Activated naive CD4-positive, alpha-beta T cell treated with anti-CD3 and anti-CD28 coated beads for 36 hours (primary cell): Measurements from ENCODE around the gene TYR. TPM values are rescaled to one million over a fixed set of nuclear protein-coding genes. Genes with fewer than 3 reads are reported as not detected.
"Not testable (repeated sequence)": the region's sequence is repeated elsewhere in the genome, so short reads cannot be mapped to it uniquely, and the experiment has no call there.

Experiments used
- CTCF ChIA-PET: fragments of 350-600 bp; sonication (Branson Sonifier 250); formaldehyde crosslinking; loops from one replicate; lab custom pipeline; 2021; ENCODE audit warnings: antibody characterized with exemption; lab: Charles Lee
- DNase-seq: peaks from one replicate; pipeline ENCODE4 v3.0.0-alpha.2; 2020
- H3K27ac Mint-ChIP-seq: one replicate; pipeline ENCODE4 v1.8.0; 2021; ENCODE audit warnings: mild to moderate bottlenecking, mixed read lengths
- H3K27me3 Mint-ChIP-seq: one replicate; pipeline ENCODE4 v1.8.0; 2021; ENCODE audit warnings: low read depth, mixed read lengths
- H3K36me3 Mint-ChIP-seq: one replicate; pipeline ENCODE4 v1.8.0; 2021; ENCODE audit warnings: low read depth, mixed read lengths
- H3K4me1 Mint-ChIP-seq: one replicate; pipeline ENCODE4 v1.8.0; 2021; ENCODE audit warnings: low read depth, mixed read lengths
- H3K4me3 Mint-ChIP-seq: one replicate; pipeline ENCODE4 v1.8.0; 2021; ENCODE audit warnings: mild to moderate bottlenecking, moderate library complexity, mixed read lengths
- H3K9me3 Mint-ChIP-seq: one replicate; pipeline ENCODE4 v1.8.0; 2021; ENCODE audit warnings: mixed read lengths
- intact Hi-C: fragments of 100-400 bp; cut with micrococcal nuclease; formaldehyde crosslinking; loops from one replicate; pipeline ENCODE4 v1.15.1; 2023
- total RNA-seq, 2 experiments: library from RNA; stranded (reverse); gene quantifications; one replicate each; pipeline ENCODE4 v1.2.3, GENCODE V29; 2021

TYR gene
- total RNA-seq, 2 experiments from 2014 or later = not detected

GRCh38 chr11:89333704-89334103, 156.0 kb downstream of the TYR start:
- intact Hi-C loops = loop anchor here (5.0 to 10.0 kb wide), 2 partner anchors 74 to 781 kb away; no protein-coding TSS in a partner anchor
- CTCF ChIA-PET, H3K27ac Mint-ChIP-seq, DNase-seq, H3K4me3 Mint-ChIP-seq, H3K36me3 Mint-ChIP-seq, H3K27me3 Mint-ChIP-seq, H3K4me1 Mint-ChIP-seq, H3K9me3 Mint-ChIP-seq: not testable (repeated sequence)

GRCh38 chr11:89337100-89337650, 159.5 kb downstream of the TYR start:
- CTCF ChIA-PET, DNase-seq, H3K27me3 Mint-ChIP-seq, H3K4me3 Mint-ChIP-seq, H3K36me3 Mint-ChIP-seq, H3K4me1 Mint-ChIP-seq, H3K27ac Mint-ChIP-seq, H3K9me3 Mint-ChIP-seq: not testable (repeated sequence)
- intact Hi-C loops = loop anchor here (10.0 kb wide), 1 partner anchor 778 kb away; no protein-coding TSS in a partner anchor

GRCh38 chr11:89338073-89338472, 160.4 kb downstream of the TYR start:
- CTCF ChIA-PET, H3K4me1 Mint-ChIP-seq, DNase-seq, H3K36me3 Mint-ChIP-seq, H3K27me3 Mint-ChIP-seq, H3K4me3 Mint-ChIP-seq, H3K27ac Mint-ChIP-seq, H3K9me3 Mint-ChIP-seq: not testable (repeated sequence)
- intact Hi-C loops = loop anchor here (10.0 kb wide), 1 partner anchor 777 kb away; no protein-coding TSS in a partner anchor

- H3K4me1 Mint-ChIP-seq, H3K27ac Mint-ChIP-seq, CTCF ChIA-PET, H3K4me3 Mint-ChIP-seq, H3K36me3 Mint-ChIP-seq, intact Hi-C loops, DNase-seq, H3K27me3 Mint-ChIP-seq, H3K9me3 Mint-ChIP-seq: not testable (repeated sequence)
Observed at GRCh38 chr11:89340450-89340849, 162.8 kb downstream of the TYR start.

GRCh38 chr11:89342880-89343572, 165.4 kb downstream of the TYR start:
- H3K4me1 Mint-ChIP-seq, H3K9me3 Mint-ChIP-seq, CTCF ChIA-PET, H3K36me3 Mint-ChIP-seq, intact Hi-C loops, H3K27me3 Mint-ChIP-seq, H3K27ac Mint-ChIP-seq, DNase-seq, H3K4me3 Mint-ChIP-seq: not testable (repeated sequence)

Other genes with a start within 250 kb of the TYR start
- gene GRM5, start 111.9 kb upstream of the TYR start, total RNA-seq = not detected